K562 (cell line): Measurements from ENCODE around the gene FDPS. TPM values are rescaled to one million over a fixed set of nuclear protein-coding genes. Genes with fewer than 3 reads are reported as not detected.

Experiments used
- ATAC-seq: fragments of 200-7000 bp; cut with Tn5 transposase; 3 replicates; pipeline ENCODE4 v1.9.1; 2020; ENCODE audit warnings: moderate library complexity
- BruUV-seq: library from RNA; stranded (reverse); fragments of 400-500 nt; replicated peaks from 2 replicates; lab custom pipeline; 2021; lab: Mats Ljungman, UMichigan
- CTCF ChIA-PET: fragments of 300-600 bp; formaldehyde crosslinking; extraction: SDS; loops from one replicate; lab custom pipeline; 2021; ENCODE audit warnings: low intra/inter-chr PET ratio; lab: Yijun Ruan, JAX
- POLR2A ChIA-PET: fragments of 300-600, 350-650 bp; sonication (Branson Sonifier 250); formaldehyde crosslinking; extraction: SDS; loops from one replicate; lab custom pipeline; 2021; ENCODE audit warnings: antibody characterized with exemption, inconsistent platforms; lab: Yijun Ruan, JAX
- DNase-seq, 4 experiments: peaks; one replicate each; pipeline versions ENCODE4 v3.0.0 to v3.0.0-alpha.2; 2011 to 2018; ENCODE audit warnings: low spot score in 3 of 4, mixed read lengths in 3 of 4; ENCODE audit errors: extremely low read depth in 1 of 4
- FAIRE-seq: peaks from 2 replicates; lab custom pipeline; 2011; peaks lifted over from hg19 to GRCh38; lab: Jason Lieb, UNC
- H2AFZ ChIP-seq: 2 replicates; pipeline ENCODE4 v1.6.0; 2011; ENCODE audit warnings: low read depth, low read length, control low read depth, inconsistent platforms
- H3K27ac ChIP-seq: fragments of 200-600 bp; 3 replicates; pipeline ENCODE4 v1.8.0; 2011; ENCODE audit warnings: low read depth, mild to moderate bottlenecking, control low read depth, inconsistent platforms, low read length, moderate library complexity, mixed read lengths; ENCODE audit errors: extremely low read depth
- H3K27me3 ChIP-seq, 2 experiments: fragments of 300-600 bp in 1 of 2; 2 replicates in 1 of 2; 3 replicates in 1 of 2; pipeline versions ENCODE4 v1.6.0 to v1.8.0; 2011; ENCODE audit warnings: inconsistent platforms in 2 of 2, low read length in 2 of 2, mild to moderate bottlenecking in 1 of 2, mixed read lengths in 1 of 2, moderate library complexity in 1 of 2; ENCODE audit not compliant: control insufficient read depth in 2 of 2, insufficient read depth in 2 of 2
- H3K36me3 ChIP-seq: fragments of 300-600 bp; 3 replicates; pipeline ENCODE4 v1.8.0; 2011; ENCODE audit warnings: mild to moderate bottlenecking, low read length, inconsistent platforms; ENCODE audit not compliant: control insufficient read depth, insufficient read depth
- H3K4me1 ChIP-seq, 2 experiments: fragments of 200-600 bp in 1 of 2; replicated peaks in 1 of 2; 2 replicates in 1 of 2; 3 replicates in 1 of 2; pipeline versions ENCODE4 v1.5.1 to v1.8.0; 2011; ENCODE audit warnings: inconsistent platforms in 2 of 2, low read length in 2 of 2, mild to moderate bottlenecking in 1 of 2, mixed read lengths in 1 of 2, moderate library complexity in 1 of 2; ENCODE audit not compliant: control insufficient read depth in 2 of 2, insufficient read depth in 2 of 2
- H3K4me2 ChIP-seq: 2 replicates; pipeline ENCODE4 v1.6.1; 2011; ENCODE audit warnings: low read length, control low read depth, inconsistent platforms, mixed read lengths; ENCODE audit not compliant: insufficient read depth
- H3K4me3 ChIP-seq: fragments of 200-600 bp; sonication (generic), shearing (Covaris generic); 2 replicates; pipeline ENCODE4 v1.5.1; 2016; ENCODE audit warnings: control low read depth, inconsistent platforms
- H3K79me2 ChIP-seq: fragments of 200-600 bp; 3 replicates; pipeline ENCODE4 v1.8.0; 2011; ENCODE audit warnings: low read length, inconsistent platforms; ENCODE audit not compliant: control insufficient read depth, insufficient read depth
- H3K9ac ChIP-seq, 2 experiments: 2 replicates each; pipeline versions ENCODE4 v1.6.0 to v1.6.1; 2011; ENCODE audit warnings: low read depth in 2 of 2, low read length in 2 of 2, control low read depth in 1 of 2, inconsistent platforms in 1 of 2, mild to moderate bottlenecking in 1 of 2, mixed read lengths in 1 of 2; ENCODE audit not compliant: insufficient read depth in 1 of 2
- H3K9me1 ChIP-seq: one replicate; pipeline ENCODE4 v1.6.0; 2011; ENCODE audit warnings: inconsistent platforms, mild to moderate bottlenecking, low read length, moderate library complexity; ENCODE audit not compliant: control insufficient read depth, insufficient read depth
- H3K9me3 ChIP-seq: replicated peaks from 2 replicates; pipeline ENCODE4 v1.5.1; 2011; ENCODE audit warnings: low read depth, low read length, inconsistent platforms; ENCODE audit not compliant: control insufficient read depth, insufficient read depth
- H4K20me1 ChIP-seq: replicated peaks from 2 replicates; pipeline ENCODE4 v1.6.1; 2011; ENCODE audit warnings: low read length, inconsistent platforms, mixed read lengths; ENCODE audit not compliant: control insufficient read depth, insufficient read depth
- CC2D1A ChIP-seq: fragments of 450-650 bp; IDR thresholded peaks from 2 replicates; pipeline ENCODE4 v1.6.1; 2017; ENCODE audit warnings: mild to moderate bottlenecking
- CGGBP1 ChIP-seq: fragments of 250-450 bp; sonication (Bioruptor Pico); IDR thresholded peaks from 2 replicates; pipeline ENCODE4 v1.9.0; 2021; ENCODE audit warnings: mild to moderate bottlenecking
- ESRRA ChIP-seq: fragments of 450-650 bp; IDR thresholded peaks from 2 replicates; pipeline ENCODE4 v1.6.1; 2014; ENCODE audit warnings: low read depth, mild to moderate bottlenecking, moderate library complexity, borderline replicate concordance
- FOXJ2 ChIP-seq: fragments of 200-800 bp; sonication (Bioruptor generic); IDR thresholded peaks from 2 replicates; pipeline ENCODE4 v1.6.1; 2016; ENCODE audit warnings: missing genetic modification characterization, missing compliant biosample characterization
- HIVEP1 ChIP-seq: fragments of 250-450 bp; sonication (Bioruptor Pico); IDR thresholded peaks from 2 replicates; pipeline ENCODE4 v1.4.0; 2020; ENCODE audit warnings: mild to moderate bottlenecking
- KDM1A ChIP-seq, 2 experiments: fragments of 450-650 bp; IDR thresholded peaks; 2 replicates each; pipeline ENCODE4 v1.6.1; 2016; ENCODE audit warnings: mild to moderate bottlenecking in 2 of 2
- NR0B1 ChIP-seq: fragments of 450-650 bp; IDR thresholded peaks from one replicate; pipeline ENCODE4 v1.6.1; 2018; ENCODE audit warnings: mild to moderate bottlenecking, moderate library complexity; ENCODE audit not compliant: partially characterized antibody
- POLR2A ChIP-seq: fragments of 450-650 bp; conservative IDR thresholded peaks from 2 replicates; pipeline ENCODE4 v1.6.1; 2016
- SRSF3 ChIP-seq: fragments of 200-400 bp; formaldehyde crosslinking; IDR thresholded peaks from 2 replicates; pipeline ENCODE4 v1.6.1; 2016; ENCODE audit warnings: mild to moderate bottlenecking, low read length, moderate library complexity; ENCODE audit not compliant: insufficient read depth
- ZBTB5 ChIP-seq: fragments of 450-650 bp; IDR thresholded peaks from 2 replicates; pipeline ENCODE4 v1.6.1; 2017; ENCODE audit warnings: antibody characterized with exemption
- ZBTB8A ChIP-seq: fragments of 450-650 bp; IDR thresholded peaks from 2 replicates; pipeline ENCODE4 v1.6.1; 2018; ENCODE audit warnings: mild to moderate bottlenecking, moderate library complexity; ENCODE audit not compliant: partially characterized antibody
- ZNF316 ChIP-seq: fragments of 450-650 bp; IDR thresholded peaks from 2 replicates; pipeline ENCODE4 v1.6.1; 2016
- ZNF717 ChIP-seq: fragments of 250-450 bp; sonication (Bioruptor Pico); IDR thresholded peaks from 2 replicates; pipeline ENCODE4 v1.5.0; 2021
- WGBS: fragments of 100-300 bp; shearing (Covaris generic); methylation state at CpG from one replicate; pipeline ENCODE4 v1.1.6; 2016; ENCODE audit warnings: low coverage, mixed read lengths; ENCODE audit not compliant: insufficient coverage; ENCODE audit errors: missing lambda C conversion rate; 5-methylcytosine and 5-hydroxymethylcytosine counted together
- in situ Hi-C: fragments of 300-500 bp; cut with MboI; formaldehyde crosslinking; loops from 4 replicates; pipeline ENCODE4 v1.15.0; 2018; ENCODE audit warnings: inconsistent platforms, mixed read lengths
- intact Hi-C: fragments of 100-400 bp; cut with micrococcal nuclease; formaldehyde crosslinking; loops from 2 replicates; pipeline ENCODE4 v1.14.2; 2022
- polyA plus RNA-seq, 8 experiments: library from polyadenylated mRNA; depleted of rRNA in 4 of 8; stranded (reverse) in 5 of 8; unstranded in 3 of 8; fragments of >200 nt; fragmentation: Nextera tagmentation in 2 of 8; fragmentation: Illumina TruSeq in 1 of 8; extraction: Ambion mirVana in 2 of 8; extraction: Trizol in 1 of 8; gene quantifications; 2 replicates each; pipeline versions ENCODE4 v1.2.1 to v1.2.3, GENCODE V29; 2011 to 2014; ENCODE audit warnings: inconsistent platforms in 1 of 8, missing spikeins in 1 of 8
- total RNA-seq, 7 experiments: library from RNA; depleted of rRNA in 6 of 7; stranded (reverse); fragments of >200 nt in 6 of 7; fragmentation: Illumina TruSeq in 2 of 7; extraction: Trizol in 2 of 7; gene quantifications; 2 replicates each; pipeline versions ENCODE4 v1.2.1 to v1.2.3, GENCODE V29; 2011 to 2021; ENCODE audit warnings: low replicate concordance in 1 of 7

The FDPS gene
- total and polyA plus RNA-seq, 9 of the 15 experiments (the other 6 are each of a cell fraction or from before 2014, with no cell fraction given), result 247 to 884 (median 360) TPM

DNA sequence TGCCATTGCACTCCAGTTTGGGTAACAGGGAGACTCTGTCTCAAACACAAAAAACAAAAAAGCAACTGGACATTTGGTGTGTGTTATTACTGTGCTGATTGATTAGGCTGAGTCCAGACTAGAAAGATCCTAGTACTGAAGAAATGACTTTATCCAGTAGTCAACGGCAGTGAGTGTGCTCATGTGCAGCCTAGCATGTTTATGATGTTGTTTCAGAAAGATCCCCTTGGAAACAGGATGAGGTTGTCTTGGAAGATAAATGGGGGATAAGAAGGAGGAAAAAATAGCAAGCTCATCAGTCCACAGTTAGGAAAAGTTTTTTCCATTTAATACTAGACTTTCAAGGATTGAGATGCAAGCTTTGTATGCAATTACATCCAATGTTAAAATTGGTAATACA lies 26.3 kb downstream of the FDPS start:
- 82% methylated on average over 1 of the region's 1 CpG for WGBS
- POLR2A ChIA-PET, result interaction anchor here (1.2 kb wide), 1 partner anchor 38 kb away, joined by 3 read pairs; no protein-coding TSS in a partner anchor
- peaks cover 66% of the 10 kb centered on the region for H3K36me3 ChIP-seq

More for the DNA sequence above, 26.3 kb downstream of the FDPS start:
- Histone ChIP-seq H3K4me3 (no peak overlapping the region), H3K4me1 (no peaks in the 10 kb centered on the region), H3K27me3 (no peaks in the 10 kb centered on the region), H3K9me1 (no peaks in the 10 kb centered on the region), H3K9ac (no peak overlapping the region), H3K27ac (no peak overlapping the region), H3K4me2 (no peak overlapping the region), H3K9me3 (no peaks in the 10 kb centered on the region), H3K79me2 (no peaks in the 10 kb centered on the region), H2AFZ (no peak overlapping the region), H4K20me1 (no peaks in the 10 kb centered on the region)
- CTCF ChIA-PET, result no interaction called here
- DNase-seq, result no peak
- FAIRE-seq, result peak; percentile 6
- no peak for ATAC-seq
- no TSS peak for BruUV-seq
- intact Hi-C loops (no loop called here), in situ Hi-C loops (no loop called here)
- TF ChIP-seq ZNF316, result peak; percentile 42; the same call in 1 of the 2 replicates
- no peak for TF ChIP-seq ZBTB8A
- TF ChIP-seq ZNF717 (CRISPR knock-in tag), result no peak
- no peak for TF ChIP-seq ESRRA
- peak; percentile 88 for TF ChIP-seq FOXJ2 (tag)
- TF ChIP-seq POLR2A, result no peak
- no peak for TF ChIP-seq CGGBP1 (CRISPR knock-in tag)
- TF ChIP-seq HIVEP1 (CRISPR knock-in tag), result no peak
- TF ChIP-seq ZBTB5, result no peak
- TF ChIP-seq CC2D1A, result no peak
- TF ChIP-seq NR0B1, result no peak
- no peak for TF ChIP-seq SRSF3
- TF ChIP-seq KDM1A (IDR thresholded peaks at IDR 0.05), result no peak
